Ovary (tissue), 3 donors: ENCODE measurements around the gene PPP1R13L.

ENCODE experiments used
- CTCF ChIP-seq, 3 donors: fragments of 450-650 bp in 2 of 3; fragments of 200-600 bp in 1 of 3; IDR thresholded peaks; one replicate each; pipeline versions ENCODE4 v1.5.1 to v1.8.0; 2016 to 2022; ENCODE audit warnings: antibody characterized with exemption in 3 of 3, mild to moderate bottlenecking in 1 of 3
- EP300 ChIP-seq: sonication (generic); formaldehyde crosslinking; IDR thresholded peaks from one replicate; pipeline ENCODE4 v1.6.1; 2017; ENCODE audit warnings: antibody characterized with exemption
- POLR2A ChIP-seq: fragments of 450-650 bp; IDR thresholded peaks from one replicate; pipeline ENCODE4 v1.6.1; 2017; ENCODE audit warnings: antibody characterized with exemption, mild to moderate bottlenecking, moderate library complexity
- donor health status: DM: no; HTN: no; CAD: no.

GRCh38 chr19:45440873-45441654, 36.2 kb upstream of the PPP1R13L start:
- TF ChIP-seq CTCF (IDR thresholded peaks at IDR 0.05), result no peak
- TF ChIP-seq POLR2A, result no peak
- TF ChIP-seq EP300, result no peak
